Natural killer cell (primary cell): ENCODE measurements around the gene AGPAT4. TPM values are rescaled to one million over a fixed set of nuclear protein-coding genes. Genes with fewer than 3 reads are reported as not detected.
A peak's percentile ranks its signal among the peaks of the same experiment; 100 is the strongest.

Source experiments
- ATAC-seq, 3 donors: fragments of 150-1000 bp in 2 of 3; fragments of 200-7000 bp in 1 of 3; cut with Tn5 transposase; 1 replicate in 1 of 3; 2 replicates in 2 of 3; pipeline ENCODE4 v1.10.0; 2021; ENCODE audit warnings: mild to moderate bottlenecking in 2 of 3, moderate library complexity in 2 of 3
- DNase-seq, 2 donors: peaks; one replicate each; pipeline versions ENCODE4 v3.0.0 to v3.0.0-alpha.2; 2013 to 2021; ENCODE audit warnings: mixed read lengths in 1 of 2
- H3K27ac ChIP-seq: one replicate; pipeline ENCODE4 v1.5.1; 2013; ENCODE audit warnings: mild to moderate bottlenecking, low read length
- H3K27me3 ChIP-seq: one replicate; pipeline ENCODE4 v1.6.1; 2013; ENCODE audit warnings: low read length; ENCODE audit not compliant: control insufficient read depth, insufficient read depth
- H3K36me3 ChIP-seq: one replicate; pipeline ENCODE4 v1.6.1; 2013; ENCODE audit warnings: low read length; ENCODE audit not compliant: control insufficient read depth, insufficient read depth
- H3K4me1 ChIP-seq: one replicate; pipeline ENCODE4 v1.6.1; 2013; ENCODE audit warnings: low read length; ENCODE audit not compliant: control insufficient read depth, insufficient read depth
- H3K4me3 ChIP-seq: one replicate; pipeline ENCODE4 v1.5.1; 2013; ENCODE audit warnings: low read length
- H3K9me3 ChIP-seq: one replicate; pipeline ENCODE4 v1.6.1; 2013; ENCODE audit warnings: low read length; ENCODE audit not compliant: control insufficient read depth, insufficient read depth
- H3K27ac Mint-ChIP-seq, 2 donors: one replicate each; pipeline ENCODE4 v1.8.0; 2022; ENCODE audit warnings: mild to moderate bottlenecking in 2 of 2, mixed read lengths in 2 of 2, moderate library complexity in 1 of 2
- H3K27me3 Mint-ChIP-seq, 2 donors: one replicate each; pipeline ENCODE4 v1.8.0; 2022; ENCODE audit warnings: low read depth in 2 of 2, mixed read lengths in 2 of 2
- H3K36me3 Mint-ChIP-seq: one replicate; pipeline ENCODE4 v1.8.0; 2022; ENCODE audit warnings: mixed read lengths
- H3K4me1 Mint-ChIP-seq, 2 donors: one replicate each; pipeline ENCODE4 v1.8.0; 2022; ENCODE audit warnings: mixed read lengths in 2 of 2
- H3K4me3 Mint-ChIP-seq: one replicate; pipeline ENCODE4 v1.8.0; 2022; ENCODE audit warnings: mild to moderate bottlenecking, moderate library complexity, mixed read lengths
- H3K9me3 Mint-ChIP-seq, 2 donors: one replicate each; pipeline ENCODE4 v1.8.0; 2022; ENCODE audit warnings: mixed read lengths in 2 of 2
- CTCF ChIP-seq: fragments of 200-600 bp; IDR thresholded peaks from one replicate; pipeline ENCODE4 v1.8.0; 2022; ENCODE audit warnings: antibody characterized with exemption
- whole genome bisulfite sequencing: methylation state at CpG from one replicate; pipeline ENCODE4 v1.1.7; 2013; ENCODE audit warnings: missing lambda C conversion rate; ENCODE audit not compliant: insufficient coverage; 5-methylcytosine and 5-hydroxymethylcytosine counted together
- intact Hi-C: fragments of 100-400 bp; cut with micrococcal nuclease; formaldehyde crosslinking; loops from one replicate; pipeline ENCODE4 v1.14.2; 2022
- total RNA-seq, 4 donors: library from RNA; stranded (reverse); fragments of 120-200 nt in 1 of 4; gene quantifications; one replicate each; pipeline versions ENCODE4 v1.2.3 to v1.2.4, GENCODE V29; 2013 to 2022

AGPAT4 gene
- total RNA-seq, 3 donors from 2014 or later (not counting 1 experiment from before 2014, with no cell fraction given): 24.5 to 38.1 (median 25.8) TPM

GRCh38 chr6:161166176-161166575 lies 107.7 kb downstream of the AGPAT4 start:
- Mint-ChIP-seq H3K36me3 (peaks cover 8% of the 10 kb centered on the region), H3K4me1 (peaks cover 34 to 41% of the 10 kb centered on the region in 2 donors)
- WGBS: 76% methylated on average over 11 of the region's 11 CpGs

GRCh38 chr6:161164182-161164625 lies 109.7 kb downstream of the AGPAT4 start:
- H3K4me1 ChIP-seq: no peaks in the 10 kb centered on the region
- peaks cover 16 to 22% of the 10 kb centered on the region in 2 donors for H3K4me1 Mint-ChIP-seq
- 94% methylated on average over 9 of the region's 9 CpGs for WGBS
- H3K36me3 Mint-ChIP-seq: peaks cover 8% of the 10 kb centered on the region
- intact Hi-C loops: no loop called here
- ATAC-seq (no peak), DNase-seq (no peak)
- H3K4me3 Mint-ChIP-seq: no peak overlapping the region
- TF ChIP-seq CTCF: no peak
- H3K9me3 Mint-ChIP-seq: no peaks in the 10 kb centered on the region
- H3K27ac Mint-ChIP-seq: no peak overlapping the region
- no peaks in the 10 kb centered on the region for H3K27me3 Mint-ChIP-seq
- peaks cover 30% of the 10 kb centered on the region for H3K36me3 ChIP-seq
- H3K27ac ChIP-seq: no peak overlapping the region
- no peaks in the 10 kb centered on the region for H3K9me3 ChIP-seq
- no peak overlapping the region for H3K4me3 ChIP-seq
- no peaks in the 10 kb centered on the region for H3K27me3 ChIP-seq

More at GRCh38 chr6:161166176-161166575, 107.7 kb downstream of the AGPAT4 start:
- TF ChIP-seq CTCF: no peak
- intact Hi-C loops: no loop called here
- Mint-ChIP-seq H3K9me3 (no peaks in the 10 kb centered on the region), H3K27ac (peak overlapping the region in 1 of 2 donors; percentile 29), H3K4me3 (no peak overlapping the region), H3K27me3 (no peaks in the 10 kb centered on the region)
- H3K9me3 ChIP-seq: no peaks in the 10 kb centered on the region
- H3K4me1 ChIP-seq: peaks cover 13% of the 10 kb centered on the region
- DNase-seq (no peak), ATAC-seq (no peak)
- H3K27ac ChIP-seq: no peak overlapping the region
- no peak overlapping the region for H3K4me3 ChIP-seq
- H3K27me3 ChIP-seq: no peaks in the 10 kb centered on the region
- H3K36me3 ChIP-seq: peaks cover 25% of the 10 kb centered on the region

GRCh38 chr6:161163466-161164181 lies 110.2 kb downstream of the AGPAT4 start:
- Mint-ChIP-seq H3K4me1 (peaks cover 10 to 16% of the 10 kb centered on the region in 2 donors), H3K9me3 (no peaks in the 10 kb centered on the region), H3K36me3 (peaks cover 8% of the 10 kb centered on the region), H3K27me3 (no peaks in the 10 kb centered on the region), H3K4me3 (no peak overlapping the region), H3K27ac (no peak overlapping the region)
- intact Hi-C loops: no loop called here
- H3K36me3 ChIP-seq: peaks cover 31% of the 10 kb centered on the region
- 97% methylated on average over 13 of the region's 13 CpGs for WGBS
- no peaks in the 10 kb centered on the region for H3K4me1 ChIP-seq
- DNase-seq: no peak
- no peak for ATAC-seq
- no peak overlapping the region for H3K27ac ChIP-seq
- no peaks in the 10 kb centered on the region for H3K9me3 ChIP-seq
- no peak overlapping the region for H3K4me3 ChIP-seq
- no peak for TF ChIP-seq CTCF
- H3K27me3 ChIP-seq: no peaks in the 10 kb centered on the region
